ENCODE results near the gene CFAP53. TPM values are rescaled to one million over a fixed set of nuclear protein-coding genes. Genes with fewer than 3 reads are reported as not detected.
A peak's percentile ranks its signal among the peaks of the same experiment; 100 is the strongest.

The CFAP53 gene
- total and polyA plus RNA-seq, 8 donors: 0.25 to 1.5 (median 0.39) TPM

GRCh38 chr18:50287441-50288347 is 21.4 kb upstream of the CFAP53 start, which contains the start of gene CXXC1:
Gene CXXC1 (minus strand): TSS chr18:50287692. CDS start chr18:50287589, 103 bp downstream.
- intact Hi-C loops (cut with DNase I): no loop called here
- Histone ChIP-seq H3K36me3 (peaks cover 0 to 5% (median 0%) of the 10 kb centered on the region in 3 donors), H3K27me3 (no peaks in the 10 kb centered on the region), H3K27ac (peak within 1 kb of the TSS; percentile 80 to 92 (median 83)), H3K4me3 (peak within 1 kb of the TSS; percentile 43 to 81 (median 75)), H3K4me1 (peaks cover 0 to 6% (median 4%) of the 10 kb centered on the region in 3 donors), H3K9me3 (no peaks in the 10 kb centered on the region)
- DNase-seq (peak; percentile 93 to 98 (median 97)), FAIRE-seq (no peak), ATAC-seq (peak; percentile 93 to 96 (median 94))
- TF ChIP-seq, protein P1, sequence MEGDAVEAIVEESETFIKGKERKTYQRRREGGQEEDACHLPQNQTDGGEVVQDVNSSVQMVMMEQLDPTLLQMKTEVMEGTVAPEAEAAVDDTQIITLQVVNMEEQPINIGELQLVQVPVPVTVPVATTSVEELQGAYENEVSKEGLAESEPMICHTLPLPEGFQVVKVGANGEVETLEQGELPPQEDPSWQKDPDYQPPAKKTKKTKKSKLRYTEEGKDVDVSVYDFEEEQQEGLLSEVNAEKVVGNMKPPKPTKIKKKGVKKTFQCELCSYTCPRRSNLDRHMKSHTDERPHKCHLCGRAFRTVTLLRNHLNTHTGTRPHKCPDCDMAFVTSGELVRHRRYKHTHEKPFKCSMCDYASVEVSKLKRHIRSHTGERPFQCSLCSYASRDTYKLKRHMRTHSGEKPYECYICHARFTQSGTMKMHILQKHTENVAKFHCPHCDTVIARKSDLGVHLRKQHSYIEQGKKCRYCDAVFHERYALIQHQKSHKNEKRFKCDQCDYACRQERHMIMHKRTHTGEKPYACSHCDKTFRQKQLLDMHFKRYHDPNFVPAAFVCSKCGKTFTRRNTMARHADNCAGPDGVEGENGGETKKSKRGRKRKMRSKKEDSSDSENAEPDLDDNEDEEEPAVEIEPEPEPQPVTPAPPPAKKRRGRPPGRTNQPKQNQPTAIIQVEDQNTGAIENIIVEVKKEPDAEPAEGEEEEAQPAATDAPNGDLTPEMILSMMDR (IDR thresholded peaks at IDR 0.05): peak; percentile 29 to 45 (median 30)
- 0% methylated on average over 76 of the region's 76 CpGs for WGBS, 2 donors

DNA sequence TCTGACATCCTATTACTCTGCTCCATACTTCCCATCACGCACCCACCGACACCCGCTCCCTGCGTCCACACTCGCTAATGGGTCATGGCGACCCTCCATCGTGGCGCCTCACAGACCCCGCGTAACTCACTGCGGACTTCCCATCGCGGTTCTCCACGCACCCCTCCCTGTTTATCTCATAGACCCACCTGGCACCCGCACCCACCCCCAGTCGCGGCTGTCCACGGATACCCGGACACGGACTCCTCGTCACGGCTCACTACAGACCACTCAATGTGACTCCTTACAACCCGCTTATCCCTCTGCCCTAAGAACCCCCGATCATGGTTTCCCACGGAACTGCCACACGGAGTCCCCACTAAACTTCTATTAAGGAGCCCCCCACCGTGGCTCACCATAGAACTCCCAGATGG is 20.7 kb upstream of the CFAP53 start:
- Histone ChIP-seq H3K9me3 (no peaks in the 10 kb centered on the region), H3K27me3 (no peaks in the 10 kb centered on the region), H3K4me3 (peak overlapping the region; percentile 43 to 81 (median 75)), H3K4me1 (peaks cover 0 to 5% (median 4%) of the 10 kb centered on the region in 3 donors), H3K27ac (peak overlapping the region; percentile 80 to 92 (median 83)), H3K36me3 (peaks cover 0 to 5% (median 0%) of the 10 kb centered on the region in 3 donors)
- TF ChIP-seq, protein P1 (IDR thresholded peaks at IDR 0.05): no peak
- ATAC-seq: peak; percentile 3 to 5 (median 4)
- peak in 3 of 6 donors; percentile 58 to 70 (median 58) for DNase-seq
- FAIRE-seq: no peak
- WGBS, 2 donors: 1% methylated on average over 27 of the region's 27 CpGs
- intact Hi-C loops (cut with DNase I): no loop called here

DNA sequence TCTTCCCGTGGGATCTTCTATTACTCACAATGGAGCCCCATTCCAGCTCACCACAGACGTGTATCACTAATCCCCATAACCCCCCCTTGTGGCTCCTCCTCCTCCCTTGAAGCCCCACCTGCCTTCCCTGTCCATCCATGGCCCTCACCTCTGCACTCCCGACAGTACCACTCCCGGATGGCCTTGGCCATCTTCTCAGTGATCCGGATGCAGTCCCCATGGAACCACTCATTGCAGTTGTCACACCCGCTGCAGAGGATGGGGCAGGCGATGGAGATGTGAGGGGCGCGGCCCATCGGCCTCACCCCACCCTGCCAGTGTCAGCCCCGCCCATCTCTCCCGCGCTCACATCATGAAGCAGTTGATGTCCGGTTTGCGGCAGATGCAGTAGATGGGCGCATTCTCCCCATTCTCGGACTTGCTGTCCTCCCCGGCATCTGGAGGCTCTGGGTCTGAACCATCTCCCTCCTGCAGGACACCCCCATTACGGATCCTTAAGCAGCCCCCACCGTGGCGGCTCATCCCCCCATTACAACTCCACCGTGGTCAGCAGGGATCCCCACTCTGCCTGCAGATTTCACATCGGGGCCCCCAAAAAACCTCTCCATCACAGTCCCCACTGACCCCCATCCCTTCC is 20.2 kb upstream of the CFAP53 start:
- Histone ChIP-seq H3K9me3 (no peaks in the 10 kb centered on the region), H3K27ac (peak overlapping the region in 2 of 4 donors; percentile 82 to 92), H3K27me3 (no peaks in the 10 kb centered on the region), H3K36me3 (peaks cover 0 to 5% (median 0%) of the 10 kb centered on the region in 3 donors), H3K4me1 (peaks cover 0 to 7% (median 4%) of the 10 kb centered on the region in 3 donors), H3K4me3 (peak overlapping the region; percentile 43 to 81 (median 75))
- ATAC-seq: no peak
- intact Hi-C loops (cut with DNase I): no loop called here
- no peak for FAIRE-seq
- 17 to 26% methylated on average over 23 of the region's 23 CpGs for WGBS, 2 donors
- peak in 3 of 6 donors; percentile 31 to 72 (median 45) for DNase-seq
- TF ChIP-seq, protein P1 (IDR thresholded peaks at IDR 0.05): no peak

GRCh38 chr18:50285631-50286321 is 19.5 kb upstream of the CFAP53 start:
- intact Hi-C loops (cut with DNase I): no loop called here
- WGBS, 2 donors: 95% methylated on average over 24 of the region's 24 CpGs
- H3K36me3 ChIP-seq: peaks cover 0 to 5% (median 0%) of the 10 kb centered on the region in 3 donors
- TF ChIP-seq, protein P1 (IDR thresholded peaks at IDR 0.05): no peak
- FAIRE-seq (no peak), ATAC-seq (no peak), DNase-seq (peak in 2 of 6 donors; percentile 22 to 71)
- H3K4me1 ChIP-seq: peaks cover 0 to 7% (median 4%) of the 10 kb centered on the region in 3 donors
- H3K4me3 ChIP-seq: peak overlapping the region in 1 of 4 donors; percentile 81
- no peak overlapping the region for H3K27ac ChIP-seq
- no peaks in the 10 kb centered on the region for H3K9me3 ChIP-seq
- H3K27me3 ChIP-seq: no peaks in the 10 kb centered on the region
